ENCODE data around the gene PER2. TPM values are rescaled to one million over a fixed set of nuclear protein-coding genes. Genes with fewer than 3 reads are reported as not detected.

Gene PER2
- total and polyA plus RNA-seq, 2 of the 13 experiments (the other 11 are each of a cell fraction or from before 2014, with no cell fraction given), result 5.1 to 9.4 TPM

DNA sequence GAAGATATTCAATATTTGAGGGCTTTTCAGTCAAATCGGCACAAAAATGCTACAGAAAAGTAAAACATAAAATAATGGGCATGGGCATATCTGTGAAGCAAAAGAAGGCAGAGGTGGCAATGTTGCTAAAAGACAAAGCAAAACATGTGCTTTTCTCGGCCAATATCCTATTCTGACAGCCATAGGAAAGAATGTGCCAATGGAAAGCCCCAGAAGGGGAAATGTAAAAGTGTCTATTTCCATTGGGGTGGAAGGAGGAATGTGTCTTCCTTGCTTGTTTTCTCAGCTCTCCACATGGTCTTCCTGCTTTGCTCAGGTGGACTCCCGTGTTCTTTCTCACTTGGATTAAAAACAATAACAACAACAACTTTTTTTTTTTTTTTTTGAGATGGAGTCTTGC lies 13.7 kb upstream of the PER2 start:
- intact Hi-C loops (cut with micrococcal nuclease; ENCODE audit: unreplicated experiment), result no loop called here
- no peak overlapping the region for H3K4me2 ChIP-seq (ENCODE audit: low read depth, low read length)
- no peaks in the 10 kb centered on the region for H4K20me1 ChIP-seq (ENCODE audit: insufficient read depth, low read length)
- TF ChIP-seq EZH2 (conservative IDR thresholded peaks at IDR 0.05; ENCODE audit: low read depth, low read length), result no peak
- no peak for TF ChIP-seq BATF2 (CRISPR knock-in tag; IDR thresholded peaks at IDR 0.05)
- TF ChIP-seq, protein P1, sequence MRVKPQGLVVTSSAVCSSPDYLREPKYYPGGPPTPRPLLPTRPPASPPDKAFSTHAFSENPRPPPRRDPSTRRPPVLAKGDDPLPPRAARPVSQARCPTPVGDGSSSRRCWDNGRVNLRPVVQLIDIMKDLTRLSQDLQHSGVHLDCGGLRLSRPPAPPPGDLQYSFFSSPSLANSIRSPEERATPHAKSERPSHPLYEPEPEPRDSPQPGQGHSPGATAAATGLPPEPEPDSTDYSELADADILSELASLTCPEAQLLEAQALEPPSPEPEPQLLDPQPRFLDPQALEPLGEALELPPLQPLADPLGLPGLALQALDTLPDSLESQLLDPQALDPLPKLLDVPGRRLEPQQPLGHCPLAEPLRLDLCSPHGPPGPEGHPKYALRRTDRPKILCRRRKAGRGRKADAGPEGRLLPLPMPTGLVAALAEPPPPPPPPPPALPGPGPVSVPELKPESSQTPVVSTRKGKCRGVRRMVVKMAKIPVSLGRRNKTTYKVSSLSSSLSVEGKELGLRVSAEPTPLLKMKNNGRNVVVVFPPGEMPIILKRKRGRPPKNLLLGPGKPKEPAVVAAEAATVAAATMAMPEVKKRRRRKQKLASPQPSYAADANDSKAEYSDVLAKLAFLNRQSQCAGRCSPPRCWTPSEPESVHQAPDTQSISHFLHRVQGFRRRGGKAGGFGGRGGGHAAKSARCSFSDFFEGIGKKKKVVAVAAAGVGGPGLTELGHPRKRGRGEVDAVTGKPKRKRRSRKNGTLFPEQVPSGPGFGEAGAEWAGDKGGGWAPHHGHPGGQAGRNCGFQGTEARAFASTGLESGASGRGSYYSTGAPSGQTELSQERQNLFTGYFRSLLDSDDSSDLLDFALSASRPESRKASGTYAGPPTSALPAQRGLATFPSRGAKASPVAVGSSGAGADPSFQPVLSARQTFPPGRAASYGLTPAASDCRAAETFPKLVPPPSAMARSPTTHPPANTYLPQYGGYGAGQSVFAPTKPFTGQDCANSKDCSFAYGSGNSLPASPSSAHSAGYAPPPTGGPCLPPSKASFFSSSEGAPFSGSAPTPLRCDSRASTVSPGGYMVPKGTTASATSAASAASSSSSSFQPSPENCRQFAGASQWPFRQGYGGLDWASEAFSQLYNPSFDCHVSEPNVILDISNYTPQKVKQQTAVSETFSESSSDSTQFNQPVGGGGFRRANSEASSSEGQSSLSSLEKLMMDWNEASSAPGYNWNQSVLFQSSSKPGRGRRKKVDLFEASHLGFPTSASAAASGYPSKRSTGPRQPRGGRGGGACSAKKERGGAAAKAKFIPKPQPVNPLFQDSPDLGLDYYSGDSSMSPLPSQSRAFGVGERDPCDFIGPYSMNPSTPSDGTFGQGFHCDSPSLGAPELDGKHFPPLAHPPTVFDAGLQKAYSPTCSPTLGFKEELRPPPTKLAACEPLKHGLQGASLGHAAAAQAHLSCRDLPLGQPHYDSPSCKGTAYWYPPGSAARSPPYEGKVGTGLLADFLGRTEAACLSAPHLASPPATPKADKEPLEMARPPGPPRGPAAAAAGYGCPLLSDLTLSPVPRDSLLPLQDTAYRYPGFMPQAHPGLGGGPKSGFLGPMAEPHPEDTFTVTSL (CRISPR knock-in tag; IDR thresholded peaks at IDR 0.05; ENCODE audit: borderline replicate concordance), result no peak
- TF ChIP-seq, protein P2, sequence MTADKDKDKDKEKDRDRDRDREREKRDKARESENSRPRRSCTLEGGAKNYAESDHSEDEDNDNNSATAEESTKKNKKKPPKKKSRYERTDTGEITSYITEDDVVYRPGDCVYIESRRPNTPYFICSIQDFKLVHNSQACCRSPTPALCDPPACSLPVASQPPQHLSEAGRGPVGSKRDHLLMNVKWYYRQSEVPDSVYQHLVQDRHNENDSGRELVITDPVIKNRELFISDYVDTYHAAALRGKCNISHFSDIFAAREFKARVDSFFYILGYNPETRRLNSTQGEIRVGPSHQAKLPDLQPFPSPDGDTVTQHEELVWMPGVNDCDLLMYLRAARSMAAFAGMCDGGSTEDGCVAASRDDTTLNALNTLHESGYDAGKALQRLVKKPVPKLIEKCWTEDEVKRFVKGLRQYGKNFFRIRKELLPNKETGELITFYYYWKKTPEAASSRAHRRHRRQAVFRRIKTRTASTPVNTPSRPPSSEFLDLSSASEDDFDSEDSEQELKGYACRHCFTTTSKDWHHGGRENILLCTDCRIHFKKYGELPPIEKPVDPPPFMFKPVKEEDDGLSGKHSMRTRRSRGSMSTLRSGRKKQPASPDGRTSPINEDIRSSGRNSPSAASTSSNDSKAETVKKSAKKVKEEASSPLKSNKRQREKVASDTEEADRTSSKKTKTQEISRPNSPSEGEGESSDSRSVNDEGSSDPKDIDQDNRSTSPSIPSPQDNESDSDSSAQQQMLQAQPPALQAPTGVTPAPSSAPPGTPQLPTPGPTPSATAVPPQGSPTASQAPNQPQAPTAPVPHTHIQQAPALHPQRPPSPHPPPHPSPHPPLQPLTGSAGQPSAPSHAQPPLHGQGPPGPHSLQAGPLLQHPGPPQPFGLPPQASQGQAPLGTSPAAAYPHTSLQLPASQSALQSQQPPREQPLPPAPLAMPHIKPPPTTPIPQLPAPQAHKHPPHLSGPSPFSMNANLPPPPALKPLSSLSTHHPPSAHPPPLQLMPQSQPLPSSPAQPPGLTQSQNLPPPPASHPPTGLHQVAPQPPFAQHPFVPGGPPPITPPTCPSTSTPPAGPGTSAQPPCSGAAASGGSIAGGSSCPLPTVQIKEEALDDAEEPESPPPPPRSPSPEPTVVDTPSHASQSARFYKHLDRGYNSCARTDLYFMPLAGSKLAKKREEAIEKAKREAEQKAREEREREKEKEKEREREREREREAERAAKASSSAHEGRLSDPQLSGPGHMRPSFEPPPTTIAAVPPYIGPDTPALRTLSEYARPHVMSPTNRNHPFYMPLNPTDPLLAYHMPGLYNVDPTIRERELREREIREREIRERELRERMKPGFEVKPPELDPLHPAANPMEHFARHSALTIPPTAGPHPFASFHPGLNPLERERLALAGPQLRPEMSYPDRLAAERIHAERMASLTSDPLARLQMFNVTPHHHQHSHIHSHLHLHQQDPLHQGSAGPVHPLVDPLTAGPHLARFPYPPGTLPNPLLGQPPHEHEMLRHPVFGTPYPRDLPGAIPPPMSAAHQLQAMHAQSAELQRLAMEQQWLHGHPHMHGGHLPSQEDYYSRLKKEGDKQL (CRISPR knock-in tag; IDR thresholded peaks at IDR 0.05; ENCODE audit: low read depth), result no peak
- no peak for TF ChIP-seq GLI4 (CRISPR knock-in tag; IDR thresholded peaks at IDR 0.05; ENCODE audit: borderline replicate concordance)
- H3K27ac ChIP-seq (ENCODE audit: extremely low read length, insufficient read depth, low read length), result no peak overlapping the region
- peaks cover 60% of the 10 kb centered on the region for H3K4me1 ChIP-seq (ENCODE audit: insufficient read depth, low read length)
- no peaks in the 10 kb centered on the region for H3K36me3 ChIP-seq (replicated peaks in 1 of 2; ENCODE audit: control insufficient read depth in 1 of 2, insufficient read depth in 2 of 2, low read length in 2 of 2)
- H3K27me3 ChIP-seq (ENCODE audit: control insufficient read depth in 1 of 2, insufficient read depth in 2 of 2, low read length in 2 of 2), result peaks cover 1 to 8% of the 10 kb centered on the region in 2 experiments; a peak in 2 of 5 replicates
- ChIA-PET POLR2A (interaction anchor here (1.1 kb wide), 1 partner anchor 13 kb away, joined by 3 read pairs; no protein-coding TSS in a partner anchor), CTCF (ENCODE audit: low intra/inter-chr PET ratio, low total read pairs) (no interaction called here)
- WGBS (ENCODE audit: low lambda C conversion rate), result 36% methylated on average over 3 of the region's 3 CpGs
- no peak for ATAC-seq
- no peaks in the 10 kb centered on the region for H3K79me2 ChIP-seq (ENCODE audit: insufficient read depth, low read length)
- in situ Hi-C loops (cut with HindIII; ENCODE audit: extremely low pct_ligation_motif_present, low pct_unique_long_range_greater_than_20kb), result no loop called here
- no peak overlapping the region for H3K4me3 ChIP-seq (replicated peaks in 1 of 3; ENCODE audit: insufficient read depth in 1 of 3, low read depth in 2 of 3, low read length in 3 of 3)
- H3K9ac ChIP-seq (ENCODE audit: insufficient read depth, low read depth, low read length), result no peak overlapping the region
- no TSS peak for BruUV-seq (replicated peaks)
- no peaks in the 10 kb centered on the region for H3K9me3 ChIP-seq (ENCODE audit: low read length)
- no peak overlapping the region for H2AFZ ChIP-seq (ENCODE audit: low read length)
- no peak for DNase-seq (ENCODE audit: low spot score)
- FAIRE-seq, result no peak
